Measurements from ENCODE around the gene NHERF1. TPM values are rescaled to one million over a fixed set of nuclear protein-coding genes. Genes with fewer than 3 reads are reported as not detected.

NHERF1 gene
- total and polyA plus RNA-seq, 2 of the 13 experiments (the other 11 are each of a cell fraction or from before 2014, with no cell fraction given) = 169 to 269 TPM

DNA sequence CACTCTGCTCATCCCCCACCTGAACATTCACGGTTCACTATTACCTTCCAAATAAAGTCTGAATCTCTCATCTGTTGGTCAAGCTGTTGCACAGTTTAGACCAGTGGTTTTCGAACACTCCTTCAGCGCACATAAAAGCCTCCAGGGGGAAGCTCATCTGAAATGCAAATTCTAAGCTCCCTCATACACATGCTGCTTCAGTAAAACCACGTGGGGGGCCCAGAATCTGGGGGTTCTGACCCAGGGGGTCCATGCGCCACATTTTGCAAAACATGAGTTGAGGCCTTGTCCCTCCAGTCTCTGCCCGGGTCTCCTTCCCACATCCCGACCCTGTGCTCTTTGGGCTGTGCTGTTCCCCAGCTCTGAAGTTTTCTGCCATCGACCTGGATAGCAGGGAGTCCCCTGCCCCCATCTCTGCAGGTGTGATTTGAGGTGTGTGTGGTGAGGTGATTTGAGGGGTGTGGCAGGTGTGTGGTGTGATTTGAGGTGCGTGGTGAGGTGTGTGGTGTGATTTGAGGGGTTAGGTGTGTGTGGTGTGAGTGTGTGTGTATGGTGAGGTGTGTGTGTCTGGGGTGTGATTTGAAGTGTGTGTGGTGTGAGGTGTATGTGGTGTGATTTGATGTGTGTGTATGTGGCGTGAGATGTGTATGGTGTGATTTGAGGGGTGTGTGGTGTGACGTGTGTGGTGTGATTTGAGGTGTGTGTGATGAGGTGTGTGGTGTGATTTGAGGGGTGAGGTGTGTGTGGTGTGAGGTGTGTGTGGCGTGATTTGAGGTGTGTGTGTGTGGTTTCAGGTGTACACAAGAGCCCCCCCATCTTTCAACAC, 16.2 kb upstream of the NHERF1 start:
- no peak for ATAC-seq
- H3K4me3 ChIP-seq (replicated peaks in 1 of 3; ENCODE audit: insufficient read depth in 1 of 3, low read depth in 2 of 3, low read length in 3 of 3) = no peak overlapping the region
- H3K9ac ChIP-seq (ENCODE audit: insufficient read depth, low read depth, low read length) = no peak overlapping the region
- peaks cover 9% of the 10 kb centered on the region; the same call in 1 of the 2 replicates for H3K9me3 ChIP-seq (ENCODE audit: low read length)
- no peak overlapping the region for H3K27ac ChIP-seq (ENCODE audit: extremely low read length, insufficient read depth, low read length)
- no TSS peak for BruUV-seq (replicated peaks)
- H3K79me2 ChIP-seq (ENCODE audit: insufficient read depth, low read length) = no peaks in the 10 kb centered on the region
- H3K27me3 ChIP-seq (ENCODE audit: control insufficient read depth in 1 of 2, insufficient read depth in 2 of 2, low read length in 2 of 2) = peaks cover 5 to 42% of the 10 kb centered on the region in 2 experiments; a peak in 4 of 5 replicates
- H3K4me1 ChIP-seq (ENCODE audit: insufficient read depth, low read length) = peaks cover 14% of the 10 kb centered on the region
- H2AFZ ChIP-seq (ENCODE audit: low read length) = no peak overlapping the region
- no peak for TF ChIP-seq KLF11 (CRISPR knock-in tag; IDR thresholded peaks at IDR 0.05)
- TF ChIP-seq MNT (IDR thresholded peaks at IDR 0.05) = peak; percentile 97
- 0 out of 2 replicates have a peak, but pooled peaks have one; percentile 48 for TF ChIP-seq FOXO4 (CRISPR knock-in tag; conservative IDR thresholded peaks at IDR 0.05)
- no peak for TF ChIP-seq JUND (CRISPR knock-in tag; IDR thresholded peaks at IDR 0.05)
- TF ChIP-seq CENPT (CRISPR knock-in tag; IDR thresholded peaks at IDR 0.05; ENCODE audit: low read depth) = no peak
- peak; percentile 44; the same call in 1 of the 2 replicates for TF ChIP-seq CREB1 (IDR thresholded peaks at IDR 0.05)
- TF ChIP-seq CREB1 (CRISPR knock-in tag; IDR thresholded peaks at IDR 0.05) = no peak
- no peak for TF ChIP-seq NR3C1 (CRISPR knock-in tag; IDR thresholded peaks at IDR 0.05)
- no peak for TF ChIP-seq TCF7 (IDR thresholded peaks at IDR 0.05; ENCODE audit: low read depth)
- TF ChIP-seq ZNF205 (CRISPR knock-in tag; IDR thresholded peaks at IDR 0.05) = no peak
- TF ChIP-seq TP53 (CRISPR knock-in tag; conservative IDR thresholded peaks at IDR 0.05) = no peak
- peak; percentile 12; the same call in 1 of the 2 replicates for TF ChIP-seq FOXK2 (IDR thresholded peaks at IDR 0.05)
- 0 out of 2 replicates have a peak, but pooled peaks have one; percentile 29 for TF ChIP-seq HNRNPL (IDR thresholded peaks at IDR 0.05; ENCODE audit: low read depth, low read length)
- no peak for TF ChIP-seq ZNF841 (CRISPR knock-in tag; IDR thresholded peaks at IDR 0.05; ENCODE audit: borderline replicate concordance)
- TF ChIP-seq CENPX (CRISPR knock-in tag; IDR thresholded peaks at IDR 0.05) = no peak
- no peak for TF ChIP-seq ARID5B (CRISPR knock-in tag; IDR thresholded peaks at IDR 0.05)
- TF ChIP-seq ZMYM3 (CRISPR knock-in tag; IDR thresholded peaks at IDR 0.05) = no peak
- peak; percentile 4 for FAIRE-seq
- no peaks in the 10 kb centered on the region for H4K20me1 ChIP-seq (ENCODE audit: insufficient read depth, low read length)
- 41% methylated on average over 12 of the region's 12 CpGs for WGBS (ENCODE audit: low lambda C conversion rate)
- intact Hi-C loops (cut with micrococcal nuclease; ENCODE audit: unreplicated experiment) = no loop called here
- ChIA-PET POLR2A (no interaction called here), CTCF (ENCODE audit: low intra/inter-chr PET ratio, low total read pairs) (no interaction called here)
- DNase-seq (ENCODE audit: low spot score) = no peak
- in situ Hi-C loops (cut with HindIII; ENCODE audit: extremely low pct_ligation_motif_present, low pct_unique_long_range_greater_than_20kb) = no loop called here
- no peaks in the 10 kb centered on the region for H3K36me3 ChIP-seq (replicated peaks in 1 of 2; ENCODE audit: control insufficient read depth in 1 of 2, insufficient read depth in 2 of 2, low read length in 2 of 2)
- H3K4me2 ChIP-seq (ENCODE audit: low read depth, low read length) = no peak overlapping the region
